Heart right ventricle (tissue), 16 donors: ENCODE results near the gene LRRC74A. TPM values are rescaled to one million over a fixed set of nuclear protein-coding genes. Genes with fewer than 3 reads are reported as not detected.

Source experiments
- ATAC-seq, 8 donors: fragments of 200-7000 bp; cut with Tn5 transposase; one replicate each; pipeline ENCODE4 v1.9.1; 2020; ENCODE audit warnings: mild to moderate bottlenecking in 8 of 8, moderate library complexity in 8 of 8, moderate number of reproducible peaks in 1 of 8
- DNase-seq, 2 donors: peaks; one replicate each; pipeline ENCODE4 v3.0.0-alpha.2; 2020
- H3K27ac ChIP-seq, 10 donors: fragments of 200-600 bp; sonication (generic) in 2 of 10; one replicate each; pipeline versions ENCODE4 v1.5.0 to v1.8.0; 2020 to 2022; ENCODE audit warnings: mild to moderate bottlenecking in 3 of 10
- H3K27me3 ChIP-seq, 7 donors: fragments of 200-600 bp; one replicate each; pipeline ENCODE4 v1.8.0; 2021 to 2022; ENCODE audit warnings: mild to moderate bottlenecking in 2 of 7
- H3K36me3 ChIP-seq, 9 donors: fragments of 200-600 bp; sonication (generic) in 1 of 9; one replicate each; pipeline versions ENCODE4 v1.5.0 to v1.8.0; 2020 to 2022; ENCODE audit warnings: mild to moderate bottlenecking in 2 of 9
- H3K4me1 ChIP-seq, 9 donors: fragments of 200-600 bp; sonication (generic) in 1 of 9; one replicate each; pipeline versions ENCODE4 v1.5.0 to v1.8.0; 2020 to 2022; ENCODE audit warnings: mild to moderate bottlenecking in 4 of 9
- H3K4me3 ChIP-seq, 10 donors: fragments of 200-600 bp; sonication (generic) in 2 of 10; one replicate each; pipeline versions ENCODE4 v1.5.0 to v1.8.0; 2020 to 2022; ENCODE audit warnings: mild to moderate bottlenecking in 7 of 10, moderate library complexity in 2 of 10
- H3K9me3 ChIP-seq, 11 donors: fragments of 200-600 bp in 10 of 11; sonication (generic) in 2 of 11; one replicate each; pipeline versions ENCODE4 v1.5.0 to v1.8.0; 2013 to 2022; ENCODE audit warnings: mild to moderate bottlenecking in 2 of 11, control low read depth in 1 of 11, moderate library complexity in 1 of 11
- WGBS, 2 donors: extraction: QIAGEN DNeasy Blood & Tissue Kit; methylation state at CpG; one replicate each; pipeline ENCODE4 v1.1.7; 2013; ENCODE audit warnings: inconsistent platforms in 1 of 2; 5-methylcytosine and 5-hydroxymethylcytosine counted together
- intact Hi-C, 10 donors: fragments of 100-400 bp; cut with DNase I; formaldehyde crosslinking; loops; one replicate each; pipeline versions ENCODE4 v1.11.1 to v1.14.2; 2022
- polyA plus RNA-seq, 2 donors: library from polyadenylated mRNA; stranded (reverse); fragments of 200-250 nt; gene quantifications; one replicate each; pipeline ENCODE4 v1.2.3, GENCODE V29; 2013
- total RNA-seq, 10 donors: library from RNA; stranded (reverse); fragmentation: NEBNext Ultra II Directional in 3 of 10; extraction: Animal tissue kit (Norgen Biotek cat#: 25700) in 3 of 10; gene quantifications; one replicate each; pipeline versions ENCODE4 v1.2.1 to v1.2.4, GENCODE V29; 2021 to 2023
- TF ChIP-seq, protein P1 (sequence below), 9 donors: fragments of 200-600 bp; sonication (generic) in 2 of 9; IDR thresholded peaks; one replicate each; pipeline versions ENCODE4 v1.5.0 to v1.8.0; 2021 to 2022; ENCODE audit warnings: antibody characterized with exemption in 9 of 9, mild to moderate bottlenecking in 5 of 9, moderate library complexity in 1 of 9
- donor health status: Arrhythmogenic right ventricular cardiomyopathy.
- donor health status: ischemic (EF 13 %, LVEDD 7.1; RV severe dilation, severe dysfunction).
- donor health status: healthy with polysubstance abuse.
- donor health status: DM: no; HTN: yes; CAD: no.
- donor health status: DM: no; HTN: no; CAD: no.
- donor health status: ischemic (EF 25% LVEDD 6.9; RV normal size, moderate dysfunction).
- donor health status: ischemic (EF 25% LVEDD 5.7; RV mildly dilated, moderate dysfunction).
- donor health status: healthy.
- donor health status: DM: yes; HTN: yes; CAD: no.
- donor health status: Ischemic cardiomyopathy.
- donor health status: ischemic (EF 35%, LVEDD 5.7; RV mildly dilated, moderate dysfunction).
- donor health status: nonischemic (EF 11% LVEDD 7.7; RV severe dilation, severe dysfunction).
- donor health status: DM: yes; HTN: yes; CAD: no.
- donor health status: PGD.
- donor health status: ischemic (EF 29% LVEDD 5.4; RV normal size, mild dysfunction).
- donor health status: nonischemic (EF 23%, LVEDD 6.1; RV moderate dilation, normal function).

The LRRC74A gene
- total and polyA plus RNA-seq, 12 donors, result not detected

DNA sequence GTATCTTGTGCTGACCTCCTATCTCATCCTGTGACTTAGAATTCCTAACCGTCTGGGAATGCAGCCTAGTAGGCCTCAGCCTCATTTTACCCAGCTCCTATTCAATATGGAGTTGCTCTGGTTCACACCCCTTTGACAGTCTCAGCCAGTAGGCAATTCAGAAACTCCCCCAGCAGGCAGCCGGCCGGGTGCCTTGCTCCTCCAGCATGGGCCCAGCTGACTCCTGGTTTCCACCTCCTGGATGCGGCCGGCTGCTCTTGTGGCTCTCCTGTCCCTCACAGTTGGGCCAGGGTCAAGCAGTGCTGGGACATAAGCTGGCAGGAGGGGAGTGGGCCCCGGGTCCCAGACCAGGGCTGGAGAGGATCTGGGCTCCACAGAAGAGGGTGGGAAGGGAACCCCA is 58.2 kb downstream of the LRRC74A start:
- ATAC-seq (peak in 3 of 8 donors; percentile 5 to 19 (median 6)), DNase-seq (no peak)
- H3K36me3 ChIP-seq, result no peaks in the 10 kb centered on the region
- peaks cover 6 to 44% (median 19%) of the 10 kb centered on the region in 9 donors for H3K4me1 ChIP-seq
- H3K4me3 ChIP-seq, result no peak overlapping the region
- intact Hi-C loops, result no loop called here
- peak overlapping the region; percentile 40 to 83 (median 76) for H3K27ac ChIP-seq
- H3K9me3 ChIP-seq, result no peaks in the 10 kb centered on the region
- H3K27me3 ChIP-seq, result no peaks in the 10 kb centered on the region
- WGBS, 2 donors, result 80% methylated on average over 6 of the region's 6 CpGs
- TF ChIP-seq, protein P1, sequence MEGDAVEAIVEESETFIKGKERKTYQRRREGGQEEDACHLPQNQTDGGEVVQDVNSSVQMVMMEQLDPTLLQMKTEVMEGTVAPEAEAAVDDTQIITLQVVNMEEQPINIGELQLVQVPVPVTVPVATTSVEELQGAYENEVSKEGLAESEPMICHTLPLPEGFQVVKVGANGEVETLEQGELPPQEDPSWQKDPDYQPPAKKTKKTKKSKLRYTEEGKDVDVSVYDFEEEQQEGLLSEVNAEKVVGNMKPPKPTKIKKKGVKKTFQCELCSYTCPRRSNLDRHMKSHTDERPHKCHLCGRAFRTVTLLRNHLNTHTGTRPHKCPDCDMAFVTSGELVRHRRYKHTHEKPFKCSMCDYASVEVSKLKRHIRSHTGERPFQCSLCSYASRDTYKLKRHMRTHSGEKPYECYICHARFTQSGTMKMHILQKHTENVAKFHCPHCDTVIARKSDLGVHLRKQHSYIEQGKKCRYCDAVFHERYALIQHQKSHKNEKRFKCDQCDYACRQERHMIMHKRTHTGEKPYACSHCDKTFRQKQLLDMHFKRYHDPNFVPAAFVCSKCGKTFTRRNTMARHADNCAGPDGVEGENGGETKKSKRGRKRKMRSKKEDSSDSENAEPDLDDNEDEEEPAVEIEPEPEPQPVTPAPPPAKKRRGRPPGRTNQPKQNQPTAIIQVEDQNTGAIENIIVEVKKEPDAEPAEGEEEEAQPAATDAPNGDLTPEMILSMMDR (IDR thresholded peaks at IDR 0.05), result no peak

DNA sequence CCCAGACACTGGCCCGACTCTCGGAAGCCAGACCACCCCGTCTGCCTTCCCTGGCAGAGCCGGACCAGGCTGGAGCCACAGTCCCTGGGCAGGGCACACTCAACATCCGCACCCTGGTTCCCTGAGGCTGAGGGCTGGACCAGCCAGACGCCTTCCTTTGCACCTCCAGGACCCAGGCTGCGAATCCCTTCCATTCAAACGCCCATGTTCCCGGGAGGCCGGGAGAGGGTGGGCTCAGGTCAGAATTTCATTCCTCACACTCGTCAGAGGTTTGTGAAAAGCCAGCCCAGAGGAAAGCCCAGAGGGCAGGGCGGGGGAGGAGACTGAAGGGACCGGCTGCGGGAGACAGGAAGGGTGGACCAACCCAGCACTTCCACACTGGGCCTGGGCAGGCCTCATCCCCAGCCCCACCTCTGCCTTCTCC is 58.7 kb downstream of the LRRC74A start:
- ATAC-seq (peak; percentile 77 to 95 (median 88)), DNase-seq (peak; percentile 70)
- Histone ChIP-seq H3K27ac (peak overlapping the region; percentile 40 to 83 (median 76)), H3K9me3 (no peaks in the 10 kb centered on the region), H3K4me1 (peaks cover 6 to 44% (median 19%) of the 10 kb centered on the region in 9 donors), H3K27me3 (no peaks in the 10 kb centered on the region), H3K4me3 (no peak overlapping the region), H3K36me3 (no peaks in the 10 kb centered on the region)
- intact Hi-C loops, result no loop called here
- TF ChIP-seq, protein P1 (IDR thresholded peaks at IDR 0.05), result no peak
- 54 to 58% methylated on average over 13 to 14 of the region's 14 CpGs for WGBS, 2 donors

DNA sequence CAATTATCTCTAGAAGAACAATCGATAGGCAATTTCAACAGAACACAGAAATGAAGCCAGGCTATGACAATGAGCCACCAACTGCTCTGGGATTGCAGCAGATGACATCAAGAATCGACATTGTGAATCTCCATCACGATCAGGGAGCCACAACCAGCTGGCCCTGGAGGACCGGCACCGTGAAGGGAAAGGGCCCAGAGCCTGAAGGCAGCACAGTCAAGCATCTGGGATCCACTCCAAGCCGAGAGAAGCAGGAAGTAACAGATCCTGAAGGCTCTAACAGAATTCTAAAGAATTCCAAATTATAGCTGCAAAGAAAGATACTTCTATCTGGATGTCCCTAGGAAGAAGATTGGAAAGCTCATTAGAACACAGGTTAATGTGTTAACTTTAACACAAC is 61.0 kb downstream of the LRRC74A start:
- H3K27ac ChIP-seq, result peak overlapping the region in 1 of 10 donors; percentile 9
- peaks cover 6 to 44% (median 19%) of the 10 kb centered on the region in 9 donors for H3K4me1 ChIP-seq
- H3K36me3 ChIP-seq, result no peaks in the 10 kb centered on the region
- DNase-seq, result no peak
- no peaks in the 10 kb centered on the region for H3K27me3 ChIP-seq
- ATAC-seq, result no peak
- 35 to 55% methylated on average over 6 of the region's 6 CpGs for WGBS, 2 donors
- intact Hi-C loops, result no loop called here
- peaks cover 0 to 7% (median 3%) of the 10 kb centered on the region in 11 donors for H3K9me3 ChIP-seq
- TF ChIP-seq, protein P1 (IDR thresholded peaks at IDR 0.05), result no peak
- no peak overlapping the region for H3K4me3 ChIP-seq

DNA sequence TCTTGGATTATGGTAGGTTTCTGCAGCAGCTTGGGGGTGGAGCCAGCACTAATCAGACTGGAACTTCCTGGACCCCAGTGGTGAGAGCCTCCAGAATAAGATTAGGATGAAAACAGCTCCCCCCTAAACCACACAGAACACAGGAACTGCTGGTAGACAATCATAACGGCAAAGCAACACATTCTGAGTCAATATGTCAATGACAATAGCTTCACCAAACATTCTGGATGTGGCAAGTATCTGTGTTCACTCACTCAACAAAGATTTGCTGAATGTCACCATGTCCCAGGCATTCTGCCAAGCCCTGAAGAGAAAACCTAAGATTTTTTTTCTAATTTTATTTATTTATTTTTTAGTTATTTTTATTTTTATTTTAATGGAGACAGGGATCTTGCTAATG is 65.2 kb downstream of the LRRC74A start:
- DNase-seq (no peak), ATAC-seq (no peak)
- peaks cover 0 to 18% (median 5%) of the 10 kb centered on the region in 11 donors for H3K9me3 ChIP-seq
- intact Hi-C loops, result no loop called here
- TF ChIP-seq, protein P1 (IDR thresholded peaks at IDR 0.05), result no peak
- WGBS, 2 donors, result 15 to 21% methylated on average over 1 of the region's 1 CpG
- no peak overlapping the region for H3K4me3 ChIP-seq
- peaks cover 0 to 12% (median 0%) of the 10 kb centered on the region in 9 donors for H3K4me1 ChIP-seq
- H3K27ac ChIP-seq, result no peak overlapping the region
- H3K27me3 ChIP-seq, result no peaks in the 10 kb centered on the region
- no peaks in the 10 kb centered on the region for H3K36me3 ChIP-seq
